ENCODE measurements around the gene ARHGAP45. TPM values are rescaled to one million over a fixed set of nuclear protein-coding genes. Genes with fewer than 3 reads are reported as not detected.

The ARHGAP45 gene
- total and polyA plus RNA-seq, 12 donors, result 1.9 to 27.4 (median 4.3) TPM

DNA sequence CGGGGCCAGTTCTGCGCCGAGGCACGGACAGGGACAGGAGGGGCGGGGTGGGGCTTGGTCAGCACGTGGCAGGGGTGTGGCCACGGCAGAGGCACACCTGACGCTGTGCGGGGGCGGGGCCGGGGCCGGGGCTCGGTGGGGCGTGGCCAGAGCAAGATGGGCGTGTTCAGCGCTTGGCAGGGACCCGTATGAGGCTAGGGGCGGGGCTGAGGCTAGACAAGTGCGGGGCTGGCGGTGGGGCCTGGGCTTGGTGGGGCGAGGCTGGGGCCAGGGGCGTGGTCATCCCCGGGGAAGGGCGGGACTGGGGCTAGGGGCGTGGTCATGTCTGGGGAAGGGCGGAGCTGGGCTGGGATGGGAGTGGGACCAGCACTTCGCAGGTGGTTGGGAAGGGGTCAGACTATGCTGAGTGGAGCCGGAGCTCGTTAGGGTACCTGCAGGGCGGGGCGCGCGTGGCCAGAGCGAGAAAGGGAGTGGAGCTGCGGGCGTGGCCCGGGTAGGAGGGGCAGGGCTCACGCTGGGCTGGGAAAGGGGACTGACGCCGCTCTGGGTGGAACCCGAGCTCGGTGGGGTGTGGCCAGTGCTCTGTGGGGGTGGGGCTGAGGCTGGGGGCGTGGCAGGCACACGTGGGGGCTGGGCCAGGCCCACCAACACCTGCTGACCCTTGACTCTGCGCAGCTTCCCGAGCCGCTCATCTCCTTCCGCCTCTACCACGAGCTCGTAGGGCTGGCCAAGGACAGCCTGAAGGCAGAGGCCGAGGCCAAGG lies 15.4 kb downstream of the ARHGAP45 start:
- H3K36me3 ChIP-seq, result peaks cover 0 to 84% (median 0%) of the 10 kb centered on the region in 9 donors
- H3K27me3 ChIP-seq, result peaks cover 0 to 3% (median 0%) of the 10 kb centered on the region in 7 donors
- DNase-seq, result peak in 1 of 2 donors; percentile 38
- intact Hi-C loops (cut with DNase I), result loop anchor here in 1 of 10 donors (5.0 kb wide), 1 partner anchor 40 kb away; the partner anchor contains the start of gene ABCA7
- WGBS, 2 donors, result 20 to 22% methylated on average over 46 to 51 of the region's 51 CpGs
- H3K27ac ChIP-seq, result no peak overlapping the region
- TF ChIP-seq, protein P1, sequence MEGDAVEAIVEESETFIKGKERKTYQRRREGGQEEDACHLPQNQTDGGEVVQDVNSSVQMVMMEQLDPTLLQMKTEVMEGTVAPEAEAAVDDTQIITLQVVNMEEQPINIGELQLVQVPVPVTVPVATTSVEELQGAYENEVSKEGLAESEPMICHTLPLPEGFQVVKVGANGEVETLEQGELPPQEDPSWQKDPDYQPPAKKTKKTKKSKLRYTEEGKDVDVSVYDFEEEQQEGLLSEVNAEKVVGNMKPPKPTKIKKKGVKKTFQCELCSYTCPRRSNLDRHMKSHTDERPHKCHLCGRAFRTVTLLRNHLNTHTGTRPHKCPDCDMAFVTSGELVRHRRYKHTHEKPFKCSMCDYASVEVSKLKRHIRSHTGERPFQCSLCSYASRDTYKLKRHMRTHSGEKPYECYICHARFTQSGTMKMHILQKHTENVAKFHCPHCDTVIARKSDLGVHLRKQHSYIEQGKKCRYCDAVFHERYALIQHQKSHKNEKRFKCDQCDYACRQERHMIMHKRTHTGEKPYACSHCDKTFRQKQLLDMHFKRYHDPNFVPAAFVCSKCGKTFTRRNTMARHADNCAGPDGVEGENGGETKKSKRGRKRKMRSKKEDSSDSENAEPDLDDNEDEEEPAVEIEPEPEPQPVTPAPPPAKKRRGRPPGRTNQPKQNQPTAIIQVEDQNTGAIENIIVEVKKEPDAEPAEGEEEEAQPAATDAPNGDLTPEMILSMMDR (IDR thresholded peaks at IDR 0.05), result no peak
- peak; percentile 27 to 58 (median 38) for ATAC-seq
- H3K4me1 ChIP-seq, result peaks cover 0 to 46% (median 0%) of the 10 kb centered on the region in 9 donors
- peak overlapping the region in 3 of 10 donors; percentile 12 to 28 (median 23) for H3K4me3 ChIP-seq
- no peaks in the 10 kb centered on the region for H3K9me3 ChIP-seq

GRCh38 chr19:1082928-1083816 lies 16.2 kb downstream of the ARHGAP45 start:
- WGBS, 2 donors, result 78 to 79% methylated on average over 59 of the region's 59 CpGs

GRCh38 chr19:1084024-1084868 lies 17.3 kb downstream of the ARHGAP45 start:
- peaks cover 0 to 59% (median 5%) of the 10 kb centered on the region in 9 donors for H3K4me1 ChIP-seq
- intact Hi-C loops (cut with DNase I), result loop anchor here in 1 of 10 donors (5.0 kb wide), 1 partner anchor 42 kb away; the partner anchor contains the start of gene ABCA7
- 89 to 90% methylated on average over 43 of the region's 43 CpGs for WGBS, 2 donors
- TF ChIP-seq, protein P1 (IDR thresholded peaks at IDR 0.05), result no peak
- H3K27me3 ChIP-seq, result peaks cover 0 to 3% (median 0%) of the 10 kb centered on the region in 7 donors
- ATAC-seq (no peak), DNase-seq (no peak)
- no peaks in the 10 kb centered on the region for H3K9me3 ChIP-seq
- H3K4me3 ChIP-seq, result no peak overlapping the region
- peaks cover 0 to 94% (median 7%) of the 10 kb centered on the region in 9 donors for H3K36me3 ChIP-seq
- H3K27ac ChIP-seq, result no peak overlapping the region

More at GRCh38 chr19:1082928-1083816, 16.2 kb downstream of the ARHGAP45 start:
- Histone ChIP-seq H3K4me1 (peaks cover 0 to 48% (median 3%) of the 10 kb centered on the region in 9 donors), H3K4me3 (peak overlapping the region in 3 of 10 donors; percentile 12 to 28 (median 23)), H3K27me3 (peaks cover 0 to 3% (median 0%) of the 10 kb centered on the region in 7 donors), H3K27ac (no peak overlapping the region), H3K36me3 (peaks cover 0 to 93% (median 0%) of the 10 kb centered on the region in 9 donors), H3K9me3 (no peaks in the 10 kb centered on the region)
- intact Hi-C loops (cut with DNase I), result loop anchor here in 1 of 10 donors (5.0 kb wide), 1 partner anchor 41 kb away; the partner anchor contains the start of gene ABCA7
- TF ChIP-seq, protein P1 (IDR thresholded peaks at IDR 0.05), result no peak
- ATAC-seq (peak in 1 of 8 donors; percentile 6), DNase-seq (peak in 1 of 2 donors; percentile 13)

All from heart right ventricle (tissue), 16 donors.